HL-60 (cell line): ENCODE measurements around the gene TRIP10.

Experiments used
- DNase-seq, 2 experiments: peaks; one replicate each; pipeline ENCODE4 v3.0.0-alpha.2; 2010 to 2020; ENCODE audit warnings: low read depth in 1 of 2, low spot score in 1 of 2
- H3K27ac ChIP-seq: fragments of 250-450 bp; sonication (Bioruptor Pico); replicated peaks from 2 replicates; pipeline ENCODE4 v1.5.1; 2020; ENCODE audit warnings: mild to moderate bottlenecking, moderate library complexity
- H3K27me3 ChIP-seq: fragments of 250-450 bp; sonication (Bioruptor Pico); 2 replicates; pipeline ENCODE4 v1.5.1; 2021; ENCODE audit warnings: mild to moderate bottlenecking, moderate library complexity; ENCODE audit not compliant: insufficient read depth, poor library complexity, severe bottlenecking
- H3K4me3 ChIP-seq: replicated peaks from 2 replicates; pipeline ENCODE4 v1.5.1; 2011; ENCODE audit warnings: mild to moderate bottlenecking, control low read depth, low read length; ENCODE audit not compliant: insufficient read depth
- GABPA ChIP-seq: IDR thresholded peaks from 2 replicates; pipeline ENCODE4 v1.6.1; 2012; ENCODE audit warnings: low read depth
- POLR2AphosphoS5 ChIP-seq: IDR thresholded peaks from 2 replicates; pipeline ENCODE4 v1.6.1; 2012; ENCODE audit warnings: low read depth
- SPI1 ChIP-seq: IDR thresholded peaks from 2 replicates; pipeline ENCODE4 v1.6.1; 2012; ENCODE audit warnings: low read depth, mild to moderate bottlenecking, borderline replicate concordance
- TF ChIP-seq, protein P1 (sequence below): IDR thresholded peaks from 2 replicates; pipeline ENCODE4 v1.6.1; 2012; ENCODE audit warnings: low read depth; ENCODE audit not compliant: insufficient replicate concordance
- TF ChIP-seq, protein P2 (sequence below): IDR thresholded peaks from one replicate; pipeline ENCODE4 v1.5.1; 2011; ENCODE audit warnings: low read length, control low read depth, inconsistent platforms; ENCODE audit not compliant: insufficient read depth

TRIP10 gene

DNA sequence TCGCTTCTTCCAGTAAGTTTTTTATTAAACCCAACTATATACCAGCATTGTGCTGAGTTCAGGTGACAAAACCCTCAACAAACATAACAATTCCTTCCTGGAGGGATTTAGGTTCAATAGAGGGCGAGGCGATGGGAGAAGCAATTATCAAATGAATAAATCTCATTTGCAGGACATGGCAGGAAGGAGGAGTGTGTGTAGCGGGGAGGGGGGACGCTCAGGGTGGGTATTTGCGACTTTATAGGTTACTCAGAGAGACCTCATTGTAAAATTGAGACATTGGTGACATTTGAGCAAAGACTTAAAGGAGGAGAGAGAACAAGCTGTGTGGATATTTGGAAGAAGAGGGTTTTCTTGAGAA, 22.9 kb upstream of the TRIP10 start:
- no peak for DNase-seq
- Histone ChIP-seq H3K27ac (no peak overlapping the region), H3K27me3 (no peaks in the 10 kb centered on the region), H3K4me3 (no peak overlapping the region)
- TF ChIP-seq SPI1 (no peak), GABPA (no peak), POLR2AphosphoS5 (no peak)
- TF ChIP-seq, protein P1, sequence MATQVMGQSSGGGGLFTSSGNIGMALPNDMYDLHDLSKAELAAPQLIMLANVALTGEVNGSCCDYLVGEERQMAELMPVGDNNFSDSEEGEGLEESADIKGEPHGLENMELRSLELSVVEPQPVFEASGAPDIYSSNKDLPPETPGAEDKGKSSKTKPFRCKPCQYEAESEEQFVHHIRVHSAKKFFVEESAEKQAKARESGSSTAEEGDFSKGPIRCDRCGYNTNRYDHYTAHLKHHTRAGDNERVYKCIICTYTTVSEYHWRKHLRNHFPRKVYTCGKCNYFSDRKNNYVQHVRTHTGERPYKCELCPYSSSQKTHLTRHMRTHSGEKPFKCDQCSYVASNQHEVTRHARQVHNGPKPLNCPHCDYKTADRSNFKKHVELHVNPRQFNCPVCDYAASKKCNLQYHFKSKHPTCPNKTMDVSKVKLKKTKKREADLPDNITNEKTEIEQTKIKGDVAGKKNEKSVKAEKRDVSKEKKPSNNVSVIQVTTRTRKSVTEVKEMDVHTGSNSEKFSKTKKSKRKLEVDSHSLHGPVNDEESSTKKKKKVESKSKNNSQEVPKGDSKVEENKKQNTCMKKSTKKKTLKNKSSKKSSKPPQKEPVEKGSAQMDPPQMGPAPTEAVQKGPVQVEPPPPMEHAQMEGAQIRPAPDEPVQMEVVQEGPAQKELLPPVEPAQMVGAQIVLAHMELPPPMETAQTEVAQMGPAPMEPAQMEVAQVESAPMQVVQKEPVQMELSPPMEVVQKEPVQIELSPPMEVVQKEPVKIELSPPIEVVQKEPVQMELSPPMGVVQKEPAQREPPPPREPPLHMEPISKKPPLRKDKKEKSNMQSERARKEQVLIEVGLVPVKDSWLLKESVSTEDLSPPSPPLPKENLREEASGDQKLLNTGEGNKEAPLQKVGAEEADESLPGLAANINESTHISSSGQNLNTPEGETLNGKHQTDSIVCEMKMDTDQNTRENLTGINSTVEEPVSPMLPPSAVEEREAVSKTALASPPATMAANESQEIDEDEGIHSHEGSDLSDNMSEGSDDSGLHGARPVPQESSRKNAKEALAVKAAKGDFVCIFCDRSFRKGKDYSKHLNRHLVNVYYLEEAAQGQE, result no peak
- TF ChIP-seq, protein P2, sequence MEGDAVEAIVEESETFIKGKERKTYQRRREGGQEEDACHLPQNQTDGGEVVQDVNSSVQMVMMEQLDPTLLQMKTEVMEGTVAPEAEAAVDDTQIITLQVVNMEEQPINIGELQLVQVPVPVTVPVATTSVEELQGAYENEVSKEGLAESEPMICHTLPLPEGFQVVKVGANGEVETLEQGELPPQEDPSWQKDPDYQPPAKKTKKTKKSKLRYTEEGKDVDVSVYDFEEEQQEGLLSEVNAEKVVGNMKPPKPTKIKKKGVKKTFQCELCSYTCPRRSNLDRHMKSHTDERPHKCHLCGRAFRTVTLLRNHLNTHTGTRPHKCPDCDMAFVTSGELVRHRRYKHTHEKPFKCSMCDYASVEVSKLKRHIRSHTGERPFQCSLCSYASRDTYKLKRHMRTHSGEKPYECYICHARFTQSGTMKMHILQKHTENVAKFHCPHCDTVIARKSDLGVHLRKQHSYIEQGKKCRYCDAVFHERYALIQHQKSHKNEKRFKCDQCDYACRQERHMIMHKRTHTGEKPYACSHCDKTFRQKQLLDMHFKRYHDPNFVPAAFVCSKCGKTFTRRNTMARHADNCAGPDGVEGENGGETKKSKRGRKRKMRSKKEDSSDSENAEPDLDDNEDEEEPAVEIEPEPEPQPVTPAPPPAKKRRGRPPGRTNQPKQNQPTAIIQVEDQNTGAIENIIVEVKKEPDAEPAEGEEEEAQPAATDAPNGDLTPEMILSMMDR, result no peak

DNA sequence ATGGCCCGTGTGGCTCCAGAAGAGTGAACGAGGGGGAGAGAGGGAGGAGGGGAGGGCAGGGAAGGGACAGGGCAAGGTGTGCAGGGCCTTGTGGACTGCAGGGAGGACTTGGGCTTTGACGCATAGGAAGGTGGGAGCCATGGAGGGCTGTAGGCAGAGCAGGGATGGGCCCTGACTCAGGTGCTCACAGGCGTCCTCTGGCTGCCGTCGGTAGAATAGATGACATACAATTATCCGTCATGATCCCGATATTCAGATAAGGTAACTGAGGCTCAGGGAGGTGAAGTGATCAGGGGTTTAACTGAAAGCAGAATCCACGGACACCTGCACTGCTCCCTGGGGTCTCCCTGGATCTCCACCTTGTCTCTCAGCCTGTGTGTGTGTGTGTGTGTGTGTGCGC, 22.4 kb upstream of the TRIP10 start:
- TF ChIP-seq, protein P2, result no peak
- TF ChIP-seq SPI1 (no peak), GABPA (no peak), POLR2AphosphoS5 (no peak)
- TF ChIP-seq, protein P1, result no peak
- Histone ChIP-seq H3K27ac (no peak overlapping the region), H3K27me3 (no peaks in the 10 kb centered on the region), H3K4me3 (no peak overlapping the region)
- no peak for DNase-seq

DNA sequence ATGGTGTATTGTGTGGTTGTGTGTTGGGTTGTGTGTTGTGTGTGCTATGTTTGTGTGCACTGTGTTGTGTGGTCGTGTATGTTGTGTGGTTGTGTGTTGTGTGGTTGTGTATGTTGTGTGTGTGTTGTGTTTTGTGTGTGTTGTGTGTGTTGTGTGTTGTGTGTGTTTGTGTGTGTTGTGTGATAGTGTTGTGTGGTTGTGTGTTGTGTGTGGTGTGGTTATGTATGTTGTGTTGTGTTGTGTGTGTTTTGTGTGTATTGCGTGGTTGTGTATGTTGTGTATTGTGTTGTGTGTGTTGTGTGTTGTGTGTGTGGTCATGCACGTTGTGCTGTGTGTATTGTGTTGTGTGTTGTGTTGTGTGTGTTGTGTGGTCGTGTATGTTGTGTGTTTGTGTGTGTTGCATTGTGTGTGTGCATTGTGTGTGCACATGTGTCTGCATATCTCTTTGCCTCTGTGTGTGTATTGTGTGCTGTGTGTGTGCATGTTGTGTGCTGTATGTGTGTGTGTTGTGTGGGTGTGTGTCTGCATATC, 22.0 kb upstream of the TRIP10 start:
- TF ChIP-seq SPI1, result no peak
- TF ChIP-seq POLR2AphosphoS5, result no peak
- TF ChIP-seq GABPA, result no peak
- TF ChIP-seq, protein P2, result no peak
- TF ChIP-seq, protein P1, result no peak
- H3K4me3 ChIP-seq, result no peak overlapping the region
- H3K27me3 ChIP-seq, result no peaks in the 10 kb centered on the region
- H3K27ac ChIP-seq, result no peak overlapping the region
- no peak for DNase-seq
